ENCODE data around the gene SPTLC3. TPM values are rescaled to one million over a fixed set of nuclear protein-coding genes. Genes with fewer than 3 reads are reported as not detected.

Gene SPTLC3
- total and polyA plus RNA-seq, 2 donors (not counting 1 experiment from before 2014, with no cell fraction given) = not detected

DNA sequence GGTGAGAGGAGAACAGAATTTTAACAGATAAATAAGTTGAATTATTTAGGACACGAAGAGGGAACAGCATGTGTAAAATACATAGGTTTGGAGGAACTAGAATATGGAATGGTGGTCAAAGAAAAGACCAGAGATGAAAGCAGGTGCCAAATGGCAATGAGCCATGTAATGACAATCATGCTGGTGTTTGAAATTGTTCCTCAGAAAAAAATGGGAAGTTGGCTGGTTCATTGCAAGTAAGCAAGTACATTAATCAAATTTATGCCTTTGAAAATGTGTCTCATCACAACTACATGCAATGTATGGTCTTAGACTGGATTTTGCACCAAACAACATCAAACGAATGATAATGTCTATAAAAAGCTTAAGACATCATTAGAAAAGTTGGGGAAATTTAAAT is 83.3 kb downstream of the SPTLC3 start:
- Histone ChIP-seq H3K79me2 (ENCODE audit: control insufficient read depth, insufficient read depth, low read length) (no peaks in the 10 kb centered on the region), H3K27me3 (replicated peaks in 1 of 4; ENCODE audit: control extremely low read depth in 1 of 4, control insufficient read depth in 3 of 4, insufficient read depth in 4 of 4, low read length in 3 of 4) (no peaks in the 10 kb centered on the region), H3K9me3 (ENCODE audit: control extremely low read depth in 1 of 3, control insufficient read depth in 2 of 3, insufficient read depth in 1 of 3, low read length in 2 of 3) (no peaks in the 10 kb centered on the region), H3K9ac (ENCODE audit: low read length) (no peak overlapping the region), H3K27ac (ENCODE audit: low read length in 2 of 2) (no peak overlapping the region), H3K4me3 (ENCODE audit: control extremely low read depth in 1 of 5, extremely low read depth in 1 of 5, insufficient read depth in 1 of 5, low read depth in 2 of 5, low read length in 4 of 5) (no peak overlapping the region), H3K36me3 (replicated peaks in 1 of 2; ENCODE audit: control extremely low read depth in 1 of 2, control insufficient read depth in 1 of 2, extremely low read depth in 1 of 2, insufficient read depth in 2 of 2, low read length in 1 of 2) (no peaks in the 10 kb centered on the region), H3K4me1 (ENCODE audit: control insufficient read depth in 2 of 2, insufficient read depth in 2 of 2, low read length in 2 of 2) (no peaks in the 10 kb centered on the region), H4K20me1 (ENCODE audit: control insufficient read depth, insufficient read depth, low read length, poor library complexity, severe bottlenecking) (no peaks in the 10 kb centered on the region), H2AFZ (ENCODE audit: insufficient read depth, low read depth, low read length, poor library complexity, severe bottlenecking) (no peak overlapping the region), H3K4me2 (replicated peaks; ENCODE audit: low read depth, low read length, poor library complexity, severe bottlenecking) (no peak overlapping the region)
- Mint-ChIP-seq H3K4me3 (no peak overlapping the region), H3K4me1 (no peaks in the 10 kb centered on the region), H3K27me3 (peaks cover 2% of the 10 kb centered on the region), H3K9me3 (ENCODE audit: insufficient read depth) (no peaks in the 10 kb centered on the region), H3K27ac (no peak overlapping the region)
- DNase-seq = no peak
- ChIA-PET POLR2A (no interaction called here), CTCF (no interaction called here)
- WGBS (ENCODE audit: insufficient coverage) = 23% methylated on average over 1 of the region's 2 CpGs
- ATAC-seq (ENCODE audit: low read depth) = no peak
- TF ChIP-seq, protein P1, sequence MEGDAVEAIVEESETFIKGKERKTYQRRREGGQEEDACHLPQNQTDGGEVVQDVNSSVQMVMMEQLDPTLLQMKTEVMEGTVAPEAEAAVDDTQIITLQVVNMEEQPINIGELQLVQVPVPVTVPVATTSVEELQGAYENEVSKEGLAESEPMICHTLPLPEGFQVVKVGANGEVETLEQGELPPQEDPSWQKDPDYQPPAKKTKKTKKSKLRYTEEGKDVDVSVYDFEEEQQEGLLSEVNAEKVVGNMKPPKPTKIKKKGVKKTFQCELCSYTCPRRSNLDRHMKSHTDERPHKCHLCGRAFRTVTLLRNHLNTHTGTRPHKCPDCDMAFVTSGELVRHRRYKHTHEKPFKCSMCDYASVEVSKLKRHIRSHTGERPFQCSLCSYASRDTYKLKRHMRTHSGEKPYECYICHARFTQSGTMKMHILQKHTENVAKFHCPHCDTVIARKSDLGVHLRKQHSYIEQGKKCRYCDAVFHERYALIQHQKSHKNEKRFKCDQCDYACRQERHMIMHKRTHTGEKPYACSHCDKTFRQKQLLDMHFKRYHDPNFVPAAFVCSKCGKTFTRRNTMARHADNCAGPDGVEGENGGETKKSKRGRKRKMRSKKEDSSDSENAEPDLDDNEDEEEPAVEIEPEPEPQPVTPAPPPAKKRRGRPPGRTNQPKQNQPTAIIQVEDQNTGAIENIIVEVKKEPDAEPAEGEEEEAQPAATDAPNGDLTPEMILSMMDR (IDR thresholded peaks at IDR 0.05) = no peak
- TF ChIP-seq EZH2 (IDR thresholded peaks at IDR 0.05; ENCODE audit: borderline replicate concordance, insufficient read depth, low read depth, low read length, poor library complexity, severe bottlenecking) = no peak
- intact Hi-C loops (cut with micrococcal nuclease) = no loop called here

DNA sequence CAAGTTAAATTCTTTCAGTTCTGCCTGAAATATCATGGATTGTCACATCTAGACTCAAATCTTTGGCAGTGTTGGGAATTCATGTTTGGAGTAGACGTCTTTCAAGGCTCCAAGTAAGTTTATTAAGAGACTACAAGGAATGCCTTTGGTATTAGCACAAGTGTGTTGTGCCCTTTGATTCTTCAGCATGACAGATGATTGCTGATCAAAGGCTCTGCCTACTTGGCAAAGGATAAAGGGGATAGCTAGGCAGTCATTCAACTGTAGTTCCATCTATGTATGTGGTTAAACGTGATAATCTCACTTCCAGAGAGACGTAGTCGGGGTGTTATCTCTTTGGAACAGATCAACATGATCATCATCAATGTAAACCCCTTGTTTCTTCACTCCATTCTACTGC is 86.2 kb downstream of the SPTLC3 start:
- Histone ChIP-seq H3K79me2 (ENCODE audit: control insufficient read depth, insufficient read depth, low read length) (no peaks in the 10 kb centered on the region), H3K4me3 (ENCODE audit: control extremely low read depth in 1 of 5, extremely low read depth in 1 of 5, insufficient read depth in 1 of 5, low read depth in 2 of 5, low read length in 4 of 5) (no peak overlapping the region), H3K9me3 (ENCODE audit: control extremely low read depth in 1 of 3, control insufficient read depth in 2 of 3, insufficient read depth in 1 of 3, low read length in 2 of 3) (no peaks in the 10 kb centered on the region), H3K4me1 (ENCODE audit: control insufficient read depth in 2 of 2, insufficient read depth in 2 of 2, low read length in 2 of 2) (no peaks in the 10 kb centered on the region), H4K20me1 (ENCODE audit: control insufficient read depth, insufficient read depth, low read length, poor library complexity, severe bottlenecking) (no peaks in the 10 kb centered on the region), H3K27me3 (replicated peaks in 1 of 4; ENCODE audit: control extremely low read depth in 1 of 4, control insufficient read depth in 3 of 4, insufficient read depth in 4 of 4, low read length in 3 of 4) (no peaks in the 10 kb centered on the region), H3K9ac (ENCODE audit: low read length) (no peak overlapping the region), H2AFZ (ENCODE audit: insufficient read depth, low read depth, low read length, poor library complexity, severe bottlenecking) (no peak overlapping the region), H3K36me3 (replicated peaks in 1 of 2; ENCODE audit: control extremely low read depth in 1 of 2, control insufficient read depth in 1 of 2, extremely low read depth in 1 of 2, insufficient read depth in 2 of 2, low read length in 1 of 2) (no peaks in the 10 kb centered on the region), H3K27ac (ENCODE audit: low read length in 2 of 2) (no peak overlapping the region), H3K4me2 (replicated peaks; ENCODE audit: low read depth, low read length, poor library complexity, severe bottlenecking) (no peak overlapping the region)
- no peaks in the 10 kb centered on the region for H3K9me3 Mint-ChIP-seq (ENCODE audit: insufficient read depth)
- no peak for ATAC-seq (ENCODE audit: low read depth)
- peaks cover 2% of the 10 kb centered on the region for H3K27me3 Mint-ChIP-seq
- WGBS (ENCODE audit: insufficient coverage) = 56% methylated on average over 1 of the region's 4 CpGs
- POLR2A ChIA-PET = no interaction called here
- CTCF ChIA-PET = no interaction called here
- no peaks in the 10 kb centered on the region for H3K4me1 Mint-ChIP-seq
- no peak for TF ChIP-seq EZH2 (IDR thresholded peaks at IDR 0.05; ENCODE audit: borderline replicate concordance, insufficient read depth, low read depth, low read length, poor library complexity, severe bottlenecking)
- TF ChIP-seq, protein P1 (IDR thresholded peaks at IDR 0.05) = no peak
- intact Hi-C loops (cut with micrococcal nuclease) = no loop called here
- no peak overlapping the region for H3K27ac Mint-ChIP-seq
- no peak for DNase-seq
- no peak overlapping the region for H3K4me3 Mint-ChIP-seq
